Ascending aorta (tissue), 2 donors: ENCODE results near the gene IFT25. TPM values are rescaled to one million over a fixed set of nuclear protein-coding genes. Genes with fewer than 3 reads are reported as not detected.

ENCODE experiments used
- DNase-seq, 2 donors: peaks; one replicate each; pipeline ENCODE4 v3.0.0-alpha.2; 2019; ENCODE audit warnings: low spot score in 2 of 2
- H3K27ac ChIP-seq, 2 donors: fragments of 200-600 bp; sonication (generic); one replicate each; pipeline ENCODE4 v1.5.1; 2016 to 2017; ENCODE audit warnings: mild to moderate bottlenecking in 1 of 2
- H3K27me3 ChIP-seq: fragments of 200-600 bp; sonication (generic); one replicate; pipeline ENCODE4 v1.5.1; 2017
- H3K36me3 ChIP-seq, 2 donors: fragments of 200-600 bp; sonication (generic); one replicate each; pipeline ENCODE4 v1.5.1; 2016
- H3K4me1 ChIP-seq, 2 donors: fragments of 200-600 bp; sonication (generic); one replicate each; pipeline ENCODE4 v1.5.1; 2016 to 2017; ENCODE audit warnings: mild to moderate bottlenecking in 1 of 2
- H3K4me3 ChIP-seq, 2 donors: fragments of 200-600 bp; sonication (generic); one replicate each; pipeline ENCODE4 v1.5.1; 2016 to 2017; ENCODE audit warnings: mild to moderate bottlenecking in 1 of 2
- H3K9me3 ChIP-seq, 2 donors: fragments of 200-600 bp; sonication (generic); one replicate each; pipeline ENCODE4 v1.5.1; 2016
- CTCF ChIP-seq, 3 experiments: fragments of 200-600 bp in 2 of 3; fragments of 450-650 bp in 1 of 3; sonication (generic) in 2 of 3; IDR thresholded peaks; one replicate each; pipeline ENCODE4 v1.5.1; 2016 to 2019; ENCODE audit warnings: antibody characterized with exemption in 3 of 3, mild to moderate bottlenecking in 1 of 3, moderate library complexity in 1 of 3
- intact Hi-C: fragments of 100-400 bp; cut with DNase I; formaldehyde crosslinking; loops from one replicate; pipeline ENCODE4 v1.15.1; 2023
- total RNA-seq: library from RNA; depleted of rRNA; stranded (reverse); fragments of >200 nt; gene quantifications from one replicate; pipeline ENCODE4 v1.1.0, GENCODE V29; 2016

Gene IFT25
- total RNA-seq, 1 donor from 2014 or later, result not detected

DNA sequence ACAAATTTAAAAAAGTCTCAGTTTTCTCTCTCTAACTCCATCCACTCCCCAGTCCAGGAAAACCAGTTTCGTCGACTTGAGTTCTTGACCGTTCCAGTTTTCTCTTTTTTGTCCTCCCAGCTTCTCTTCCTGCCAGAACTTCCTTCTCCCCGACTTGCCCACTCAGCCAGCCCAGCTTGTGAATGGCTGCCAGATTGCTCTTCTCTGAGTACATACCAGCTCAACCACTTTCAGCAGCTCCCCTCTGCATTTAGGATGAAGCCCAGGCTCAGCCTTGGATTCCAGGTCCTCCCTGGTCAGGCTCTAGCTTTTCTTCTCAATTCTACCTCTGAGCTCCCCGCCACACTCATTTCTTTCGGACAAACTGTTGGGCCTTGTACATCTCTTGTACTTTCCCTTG, 50.1 kb downstream of the IFT25 start:
- TF ChIP-seq CTCF (IDR thresholded peaks at IDR 0.05), result no peak
- Histone ChIP-seq H3K9me3 (no peaks in the 10 kb centered on the region), H3K4me3 (no peak overlapping the region), H3K4me1 (peaks cover 5 to 31% of the 10 kb centered on the region in 2 donors), H3K27ac (no peak overlapping the region), H3K27me3 (no peaks in the 10 kb centered on the region), H3K36me3 (no peaks in the 10 kb centered on the region)
- intact Hi-C loops, result loop anchor here (10.0 kb wide), 1 partner anchor 599 kb away; no protein-coding TSS in a partner anchor
- no peak for DNase-seq

DNA sequence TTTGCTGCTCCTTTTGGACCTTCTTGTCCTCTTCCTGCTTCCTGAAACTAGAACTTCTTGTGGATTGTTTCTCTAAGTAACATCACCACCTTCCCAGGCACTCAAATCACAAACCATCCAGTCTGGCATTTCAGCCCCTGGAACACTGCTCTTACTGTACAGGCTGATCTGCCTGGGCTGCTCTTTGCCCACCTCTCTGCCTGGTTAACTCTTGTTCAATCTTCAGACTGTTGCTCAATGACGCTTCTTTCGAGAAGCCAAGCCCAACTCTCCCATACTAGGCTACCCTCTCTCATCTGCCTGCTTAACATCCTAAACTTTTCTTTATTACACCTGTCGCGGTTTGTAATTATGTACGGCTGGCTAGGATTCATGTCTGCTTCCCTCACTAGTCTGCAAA, 50.9 kb downstream of the IFT25 start:
- Histone ChIP-seq H3K9me3 (no peaks in the 10 kb centered on the region), H3K27ac (no peak overlapping the region), H3K4me1 (peaks cover 8 to 30% of the 10 kb centered on the region in 2 donors), H3K27me3 (no peaks in the 10 kb centered on the region), H3K4me3 (no peak overlapping the region), H3K36me3 (no peaks in the 10 kb centered on the region)
- TF ChIP-seq CTCF (IDR thresholded peaks at IDR 0.05), result no peak
- intact Hi-C loops, result loop anchor here (10.0 kb wide), 1 partner anchor 600 kb away; no protein-coding TSS in a partner anchor
- no peak for DNase-seq

DNA sequence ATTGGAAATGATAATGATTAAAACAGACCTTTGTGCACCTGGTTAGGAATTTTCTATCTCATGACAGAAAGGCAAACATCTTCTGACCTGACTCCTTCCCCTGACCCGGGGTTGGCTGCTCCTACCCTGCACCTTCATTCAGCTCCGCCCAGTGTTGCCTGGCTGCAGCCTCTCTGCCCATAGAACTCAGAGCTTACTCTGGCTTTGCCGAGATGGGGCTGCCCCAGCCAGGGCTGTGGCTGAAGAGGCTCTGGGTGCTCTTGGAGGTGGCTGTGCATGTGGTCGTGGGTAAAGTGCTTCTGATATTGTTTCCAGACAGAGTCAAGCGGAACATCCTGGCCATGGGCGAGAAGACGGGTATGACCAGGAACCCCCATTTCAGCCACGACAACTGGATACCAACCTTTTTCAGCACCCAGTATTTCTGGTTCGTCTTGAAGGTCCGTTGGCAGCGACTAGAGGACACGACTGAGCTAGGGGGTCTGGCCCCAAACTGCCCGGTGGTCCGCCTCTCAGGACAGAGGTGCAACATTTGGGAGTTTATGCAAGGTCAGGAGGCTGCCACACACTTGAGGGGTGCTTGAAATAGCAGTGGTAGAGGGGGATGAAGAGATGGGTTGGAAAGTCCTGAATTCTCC, 51.4 kb downstream of the IFT25 start, which contains the start of gene DIO1:
TSS of gene DIO1 (plus strand) at position 189 of the 638 bp plus-strand sequence. CDS start at position 213, 24 bp downstream.
- Histone ChIP-seq H3K9me3 (no peaks in the 10 kb centered on the region), H3K36me3 (no peaks in the 10 kb centered on the region), H3K27ac (no peak within 1 kb of the TSS), H3K4me3 (no peak within 1 kb of the TSS), H3K4me1 (peaks cover 10 to 28% of the 10 kb centered on the region in 2 donors), H3K27me3 (no peaks in the 10 kb centered on the region)
- no peak for DNase-seq
- no peak for TF ChIP-seq CTCF (IDR thresholded peaks at IDR 0.05)
- intact Hi-C loops, result loop anchor here (10.0 kb wide), 1 partner anchor 601 kb away; no protein-coding TSS in a partner anchor

DNA sequence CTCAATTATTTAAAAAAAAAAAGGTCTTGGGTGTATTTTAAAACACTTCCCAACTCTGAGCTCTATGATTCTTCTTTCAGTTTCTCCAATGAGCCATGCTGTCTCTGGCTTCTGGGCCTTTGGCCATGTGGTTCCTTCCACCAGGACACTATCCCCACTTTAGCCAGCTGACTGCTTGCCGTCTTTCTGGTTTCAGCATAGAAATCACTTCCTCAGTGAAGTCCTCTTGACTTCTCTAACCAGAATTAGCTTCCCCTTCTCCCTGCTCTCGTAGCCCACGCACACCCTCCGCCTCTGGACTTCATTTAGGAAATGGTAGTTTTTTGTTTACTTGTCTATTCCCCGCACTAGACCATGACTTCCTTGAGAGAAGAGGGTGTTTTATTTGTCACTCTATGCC, 52.6 kb downstream of the IFT25 start:
- H3K27me3 ChIP-seq, result no peaks in the 10 kb centered on the region

DNA sequence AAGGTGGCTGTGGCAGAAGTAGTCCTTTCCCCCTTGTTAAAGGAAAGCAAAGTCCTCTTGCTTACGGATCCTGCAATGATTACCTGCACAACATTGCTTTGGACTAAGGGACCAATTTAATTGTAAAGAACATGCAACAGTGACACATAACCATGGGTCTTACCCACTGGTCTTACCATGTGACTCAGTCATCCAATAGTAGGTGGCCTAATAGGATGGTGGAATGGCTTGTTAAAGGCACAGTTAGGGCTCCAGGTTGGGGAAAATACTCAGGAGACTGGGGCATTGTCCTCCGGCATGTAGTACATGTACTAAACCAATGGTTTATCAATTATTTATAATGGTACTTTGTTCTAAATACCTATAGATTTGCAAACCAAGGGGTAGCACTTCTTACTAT, 53.8 kb downstream of the IFT25 start:
- intact Hi-C loops, result loop anchor here (10.0 kb wide), 1 partner anchor 603 kb away; no protein-coding TSS in a partner anchor
- H3K9me3 ChIP-seq, result no peaks in the 10 kb centered on the region
- no peak overlapping the region for H3K4me3 ChIP-seq
- no peak overlapping the region for H3K27ac ChIP-seq
- peaks cover 4 to 7% of the 10 kb centered on the region in 2 donors for H3K36me3 ChIP-seq
- no peaks in the 10 kb centered on the region for H3K27me3 ChIP-seq
- H3K4me1 ChIP-seq, result peaks cover 9 to 15% of the 10 kb centered on the region in 2 donors
- DNase-seq, result no peak
- no peak for TF ChIP-seq CTCF (IDR thresholded peaks at IDR 0.05)

More for the DNA sequence above, 52.6 kb downstream of the IFT25 start:
- Histone ChIP-seq H3K27ac (no peak overlapping the region), H3K4me3 (no peak overlapping the region), H3K4me1 (peaks cover 11 to 20% of the 10 kb centered on the region in 2 donors), H3K36me3 (no peaks in the 10 kb centered on the region), H3K9me3 (no peaks in the 10 kb centered on the region)
- no peak for DNase-seq
- no peak for TF ChIP-seq CTCF (IDR thresholded peaks at IDR 0.05)
- intact Hi-C loops, result loop anchor here (10.0 kb wide), 1 partner anchor 602 kb away; no protein-coding TSS in a partner anchor
